Muscle layer of colon (tissue), 2 donors: ENCODE data around the gene TBC1D22A.

Experiments used
- H3K27ac ChIP-seq: one replicate; pipeline ENCODE4 v1.7.0; 2013; ENCODE audit warnings: low read depth, mild to moderate bottlenecking, low read length, moderate library complexity
- H3K27me3 ChIP-seq, 2 donors: one replicate each; pipeline ENCODE4 v1.7.0; 2013; ENCODE audit warnings: low read length in 2 of 2, mild to moderate bottlenecking in 2 of 2; ENCODE audit not compliant: insufficient read depth in 2 of 2, control insufficient read depth in 1 of 2
- H3K36me3 ChIP-seq: one replicate; pipeline ENCODE4 v1.7.0; 2013; ENCODE audit warnings: mild to moderate bottlenecking, low read length; ENCODE audit not compliant: insufficient read depth
- H3K4me1 ChIP-seq: one replicate; pipeline ENCODE4 v1.7.0; 2013; ENCODE audit warnings: mild to moderate bottlenecking, low read length; ENCODE audit not compliant: insufficient read depth
- H3K4me3 ChIP-seq, 2 donors: one replicate each; pipeline ENCODE4 v1.7.0; 2013; ENCODE audit warnings: low read length in 2 of 2, low read depth in 1 of 2, mild to moderate bottlenecking in 1 of 2, moderate library complexity in 1 of 2
- H3K9ac ChIP-seq: one replicate; pipeline ENCODE4 v1.7.0; 2013; ENCODE audit warnings: low read length
- H3K9me3 ChIP-seq: one replicate; pipeline ENCODE4 v1.7.0; 2013; ENCODE audit warnings: mild to moderate bottlenecking, low read length
- donor health status: abdominal sarcoma.
- donor health status: Adenocarcinoma of cecum.

TBC1D22A gene

GRCh38 chr22:47088480-47089158, 326.2 kb downstream of the TBC1D22A start:
- H3K4me3 ChIP-seq: no peak overlapping the region
- H3K4me1 ChIP-seq: no peaks in the 10 kb centered on the region
- H3K27ac ChIP-seq: no peak overlapping the region
- H3K27me3 ChIP-seq: no peaks in the 10 kb centered on the region
- no peaks in the 10 kb centered on the region for H3K9me3 ChIP-seq
- H3K9ac ChIP-seq: no peak overlapping the region
- H3K36me3 ChIP-seq: no peaks in the 10 kb centered on the region

- H3K4me3 ChIP-seq: no peak overlapping the region
- H3K9me3 ChIP-seq: no peaks in the 10 kb centered on the region
- H3K27ac ChIP-seq: no peak overlapping the region
- no peak overlapping the region for H3K9ac ChIP-seq
- H3K36me3 ChIP-seq: no peaks in the 10 kb centered on the region
- H3K4me1 ChIP-seq: no peaks in the 10 kb centered on the region
- no peaks in the 10 kb centered on the region for H3K27me3 ChIP-seq
These were observed 326.9 kb downstream of the TBC1D22A start for GRCh38 chr22:47089374-47089773.

DNA sequence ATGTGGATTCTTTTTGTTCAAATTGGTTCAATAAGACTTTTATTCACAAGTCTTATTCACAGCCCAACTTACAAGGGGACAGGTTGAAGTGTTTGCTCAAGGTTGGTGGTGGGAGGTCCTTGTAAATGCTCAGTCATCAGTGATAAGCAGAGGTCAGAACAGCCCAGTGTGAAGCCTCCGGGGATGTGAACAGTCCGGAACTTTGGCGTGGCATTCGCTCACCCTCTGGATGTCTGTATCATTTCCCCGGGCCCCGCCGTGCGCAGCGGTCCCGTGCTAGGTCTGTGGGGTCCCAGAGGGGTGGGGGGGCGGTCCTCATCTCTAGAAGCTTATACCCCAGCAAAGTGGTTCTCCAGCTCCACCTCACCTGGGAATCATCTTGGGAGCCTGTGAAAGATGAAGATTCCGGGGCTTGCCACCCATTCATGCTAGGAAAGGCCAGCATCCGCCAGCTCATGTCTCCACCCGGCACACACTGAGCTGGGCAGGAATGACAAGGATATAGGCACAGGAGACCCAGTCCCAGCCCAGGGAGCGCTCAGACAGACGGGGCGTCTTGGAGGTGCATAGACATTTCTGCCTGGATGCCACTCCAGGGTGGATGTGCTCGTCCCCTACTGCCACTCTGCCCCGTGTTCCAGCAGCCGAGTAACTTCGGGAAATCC, 327.5 kb downstream of the TBC1D22A start:
- Histone ChIP-seq H3K27ac (no peak overlapping the region), H3K9me3 (no peaks in the 10 kb centered on the region), H3K36me3 (no peaks in the 10 kb centered on the region), H3K4me1 (no peaks in the 10 kb centered on the region), H3K27me3 (no peaks in the 10 kb centered on the region), H3K4me3 (peak overlapping the region in 1 of 2 donors; percentile 72), H3K9ac (no peak overlapping the region)

- Histone ChIP-seq H3K27ac (no peak overlapping the region), H3K27me3 (no peaks in the 10 kb centered on the region), H3K4me3 (peak overlapping the region; percentile 38 to 72), H3K4me1 (no peaks in the 10 kb centered on the region), H3K36me3 (no peaks in the 10 kb centered on the region), H3K9me3 (no peaks in the 10 kb centered on the region), H3K9ac (no peak overlapping the region)
These were observed 328.3 kb downstream of the TBC1D22A start for GRCh38 chr22:47090591-47091245.

GRCh38 chr22:47091246-47091651, 328.8 kb downstream of the TBC1D22A start:
- Histone ChIP-seq H3K36me3 (no peaks in the 10 kb centered on the region), H3K4me3 (peak overlapping the region; percentile 38 to 72), H3K9ac (no peak overlapping the region), H3K4me1 (no peaks in the 10 kb centered on the region), H3K9me3 (no peaks in the 10 kb centered on the region), H3K27me3 (no peaks in the 10 kb centered on the region), H3K27ac (no peak overlapping the region)

DNA sequence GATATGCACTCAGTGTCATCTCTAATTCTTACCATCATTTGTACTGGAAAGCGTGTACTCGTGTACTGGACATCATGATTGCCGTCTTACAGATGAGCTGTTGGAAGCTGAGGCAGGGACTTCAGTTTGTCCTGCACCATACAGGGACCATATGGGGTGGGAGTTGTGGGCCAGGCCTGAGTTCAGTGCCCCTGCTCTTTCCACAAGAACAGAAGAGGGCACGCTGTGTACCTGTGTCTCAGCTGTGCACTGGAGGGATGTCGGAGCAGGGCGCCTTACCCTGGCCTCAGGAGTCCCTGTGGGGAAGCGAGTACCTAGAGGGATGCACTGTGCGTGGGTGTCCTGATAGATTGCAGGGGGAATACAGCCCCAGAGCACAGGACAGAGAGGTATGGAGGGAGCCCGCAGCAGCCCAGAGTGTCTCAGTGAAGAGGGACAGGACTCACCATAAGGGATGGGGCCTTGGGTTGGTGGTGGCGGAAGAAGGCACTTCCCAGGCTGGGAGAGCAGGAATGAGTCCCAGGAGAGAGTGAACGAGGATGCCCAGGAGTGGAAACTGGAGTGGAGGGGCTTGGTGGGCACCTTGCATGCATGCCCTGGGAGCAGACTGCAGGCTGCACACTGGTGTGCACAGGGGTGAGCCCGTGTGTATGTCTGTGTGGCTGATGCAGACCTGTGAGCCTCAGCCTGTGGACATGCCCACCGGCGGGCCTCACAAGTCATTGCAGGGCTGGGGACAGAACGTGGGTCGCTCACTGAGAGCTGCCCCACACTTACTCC, 329.7 kb downstream of the TBC1D22A start:
- H3K27me3 ChIP-seq: no peaks in the 10 kb centered on the region
- no peak overlapping the region for H3K9ac ChIP-seq
- H3K4me1 ChIP-seq: no peaks in the 10 kb centered on the region
- H3K36me3 ChIP-seq: no peaks in the 10 kb centered on the region
- no peaks in the 10 kb centered on the region for H3K9me3 ChIP-seq
- peak overlapping the region in 1 of 2 donors; percentile 72 for H3K4me3 ChIP-seq
- no peak overlapping the region for H3K27ac ChIP-seq

DNA sequence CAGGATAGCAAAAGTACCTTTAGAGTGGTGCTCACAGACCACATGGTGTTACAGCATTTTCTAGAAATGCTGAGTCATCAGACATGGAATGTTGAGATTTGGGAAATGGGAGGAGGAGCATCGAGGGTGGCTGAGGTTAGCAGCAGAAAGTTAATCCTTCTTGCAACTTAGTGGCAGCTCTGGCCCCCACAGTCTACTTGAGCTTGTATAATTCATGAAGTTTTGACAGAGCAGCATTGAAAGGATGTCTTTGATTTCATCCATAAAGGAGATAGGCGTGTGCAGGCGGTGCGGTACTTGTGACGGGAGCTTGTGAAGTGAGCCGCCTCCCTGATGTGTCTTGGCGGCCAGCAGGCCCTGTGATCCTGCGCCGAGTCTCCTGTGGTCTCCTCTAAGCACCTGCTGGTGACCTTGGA, 330.5 kb downstream of the TBC1D22A start:
- Histone ChIP-seq H3K9ac (no peak overlapping the region), H3K27me3 (no peaks in the 10 kb centered on the region), H3K4me1 (no peaks in the 10 kb centered on the region), H3K27ac (no peak overlapping the region), H3K9me3 (no peaks in the 10 kb centered on the region), H3K36me3 (no peaks in the 10 kb centered on the region), H3K4me3 (no peak overlapping the region)

- Histone ChIP-seq H3K9ac (no peak overlapping the region), H3K9me3 (no peaks in the 10 kb centered on the region), H3K4me3 (no peak overlapping the region), H3K27ac (no peak overlapping the region), H3K4me1 (no peaks in the 10 kb centered on the region), H3K27me3 (no peaks in the 10 kb centered on the region), H3K36me3 (no peaks in the 10 kb centered on the region)
These were observed 331.3 kb downstream of the TBC1D22A start for GRCh38 chr22:47093720-47094119.

GRCh38 chr22:47094861-47095330, 332.4 kb downstream of the TBC1D22A start:
- Histone ChIP-seq H3K27me3 (no peaks in the 10 kb centered on the region), H3K9ac (no peak overlapping the region), H3K27ac (no peak overlapping the region), H3K36me3 (no peaks in the 10 kb centered on the region), H3K4me1 (no peaks in the 10 kb centered on the region), H3K4me3 (no peak overlapping the region), H3K9me3 (no peaks in the 10 kb centered on the region)

- H3K4me3 ChIP-seq: no peak overlapping the region
- H3K9ac ChIP-seq: no peak overlapping the region
- H3K27me3 ChIP-seq: no peaks in the 10 kb centered on the region
- no peaks in the 10 kb centered on the region for H3K36me3 ChIP-seq
- H3K9me3 ChIP-seq: no peaks in the 10 kb centered on the region
- H3K27ac ChIP-seq: no peak overlapping the region
- no peaks in the 10 kb centered on the region for H3K4me1 ChIP-seq
These were observed 333.1 kb downstream of the TBC1D22A start for GRCh38 chr22:47095395-47096122.
